ENCODE results near the gene PPP4R1.

GRCh38 chr18:9521770-9522169 is 92.6 kb downstream of the PPP4R1 start:
- TF ChIP-seq POLR2A (IDR thresholded peaks at IDR 0.05) (no peak), CTCF (IDR thresholded peaks at IDR 0.05) (no peak)
